GM23338 (cell line): ENCODE measurements around the gene MAST4. TPM values are rescaled to one million over a fixed set of nuclear protein-coding genes. Genes with fewer than 3 reads are reported as not detected.

Experiments used
- ATAC-seq: fragments of 200-7000 bp; cut with Tn5 transposase; 3 replicates; pipeline ENCODE4 v1.9.1; 2020
- DNase-seq: peaks from one replicate; pipeline ENCODE4 v3.0.0-alpha.2; 2015; ENCODE audit warnings: low spot score
- H2AFZ ChIP-seq: fragments of 200-600 bp; sonication (generic); 2 replicates; pipeline ENCODE4 v1.8.0; 2016; ENCODE audit warnings: antibody characterized with exemption, mild to moderate bottlenecking, moderate library complexity
- H3F3A ChIP-seq: fragments of 200-600 bp; sonication (generic); replicated peaks from 2 replicates; pipeline ENCODE4 v1.8.0; 2017; ENCODE audit warnings: antibody characterized with exemption, mixed run types, low read depth
- H3K27ac ChIP-seq: fragments of 200-600 bp; sonication (generic); 2 replicates; pipeline ENCODE4 v1.6.1; 2016; ENCODE audit warnings: low read depth
- H3K27me3 ChIP-seq: fragments of 200-600 bp; sonication (generic); 2 replicates; pipeline ENCODE4 v1.8.0; 2016; ENCODE audit warnings: mild to moderate bottlenecking, mixed run types, moderate library complexity; ENCODE audit not compliant: insufficient read depth
- H3K36me3 ChIP-seq: fragments of 200-600 bp; sonication (generic); 2 replicates; pipeline ENCODE4 v1.8.0; 2016; ENCODE audit warnings: mild to moderate bottlenecking; ENCODE audit not compliant: insufficient read depth
- H3K4me1 ChIP-seq: fragments of 200-600 bp; sonication (generic); 2 replicates; pipeline ENCODE4 v1.8.0; 2016; ENCODE audit warnings: mild to moderate bottlenecking, moderate library complexity; ENCODE audit not compliant: insufficient read depth
- H3K4me2 ChIP-seq: fragments of 200-600 bp; sonication (generic); 2 replicates; pipeline ENCODE4 v1.7.1; 2017; ENCODE audit warnings: mixed run types
- H3K4me3 ChIP-seq: fragments of 200-600 bp; sonication (generic); 2 replicates; pipeline ENCODE4 v1.6.1; 2016; ENCODE audit warnings: mixed run types
- H3K79me2 ChIP-seq: fragments of 200-600 bp; sonication (generic); replicated peaks from 2 replicates; pipeline ENCODE4 v1.8.0; 2017; ENCODE audit warnings: mild to moderate bottlenecking; ENCODE audit not compliant: insufficient read depth
- H3K9me2 ChIP-seq: fragments of 200-600 bp; sonication (generic); 2 replicates; pipeline ENCODE4 v1.8.0; 2017; ENCODE audit not compliant: insufficient read depth
- H4K20me1 ChIP-seq: fragments of 200-600 bp; sonication (generic); replicated peaks from 2 replicates; pipeline ENCODE4 v1.8.0; 2017; ENCODE audit warnings: mild to moderate bottlenecking; ENCODE audit not compliant: insufficient read depth
- H3K27ac Mint-ChIP-seq: 2 replicates; pipeline ENCODE4 v1.8.0; 2020; ENCODE audit warnings: inconsistent platforms, mild to moderate bottlenecking, moderate library complexity, mixed read lengths
- H3K27me3 Mint-ChIP-seq: 3 replicates; pipeline ENCODE4 v1.8.0; 2022; ENCODE audit warnings: low read depth, mild to moderate bottlenecking, moderate library complexity, mixed read lengths, inconsistent platforms; ENCODE audit not compliant: insufficient read depth, poor library complexity
- H3K36me3 Mint-ChIP-seq: 3 replicates; pipeline ENCODE4 v1.8.0; 2021; ENCODE audit warnings: low read depth, mild to moderate bottlenecking, inconsistent platforms, moderate library complexity, mixed read lengths
- H3K4me1 Mint-ChIP-seq: 3 replicates; pipeline ENCODE4 v1.8.0; 2020; ENCODE audit warnings: mild to moderate bottlenecking, inconsistent platforms, mixed read lengths
- H3K4me3 Mint-ChIP-seq: 3 replicates; pipeline ENCODE4 v1.8.0; 2021; ENCODE audit warnings: moderate library complexity, mild to moderate bottlenecking, inconsistent platforms, mixed read lengths
- H3K9me3 Mint-ChIP-seq: 3 replicates; pipeline ENCODE4 v1.8.0; 2020; ENCODE audit warnings: moderate library complexity, mild to moderate bottlenecking, inconsistent platforms, mixed read lengths
- CREB1 ChIP-seq: fragments of 250-450 bp; sonication (Bioruptor Pico); IDR thresholded peaks from 2 replicates; pipeline ENCODE4 v1.5.0; 2020; ENCODE audit warnings: low read depth, mild to moderate bottlenecking, moderate library complexity
- EZH2phosphoT487 ChIP-seq: fragments of 200-600 bp; sonication (generic); IDR thresholded peaks from one replicate; pipeline ENCODE4 v1.8.1; 2018; ENCODE audit warnings: antibody characterized with exemption; ENCODE audit not compliant: unreplicated experiment
- JUNB ChIP-seq: IDR thresholded peaks from one replicate; pipeline ENCODE4 v1.6.1; 2016; ENCODE audit warnings: antibody characterized with exemption; ENCODE audit not compliant: unreplicated experiment
- NANOG ChIP-seq: IDR thresholded peaks from 2 replicates; pipeline ENCODE4 v1.6.1; 2016; ENCODE audit warnings: antibody characterized with exemption, borderline replicate concordance
- POLR2AphosphoS5 ChIP-seq: IDR thresholded peaks from 2 replicates; pipeline ENCODE4 v1.6.1; 2016; ENCODE audit warnings: antibody characterized with exemption, low read depth
- STAT1 ChIP-seq: IDR thresholded peaks from one replicate; pipeline ENCODE4 v1.6.1; 2016; ENCODE audit warnings: antibody characterized with exemption; ENCODE audit not compliant: unreplicated experiment
- ZNF114 ChIP-seq: fragments of 250-450 bp; sonication (Bioruptor Pico); IDR thresholded peaks from 2 replicates; pipeline ENCODE4 v1.5.0; 2020; ENCODE audit warnings: mild to moderate bottlenecking, moderate library complexity
- ZNF331 ChIP-seq: fragments of 250-450 bp; sonication (Bioruptor Pico); IDR thresholded peaks from 2 replicates; pipeline ENCODE4 v1.5.0; 2020; ENCODE audit warnings: low read depth, mild to moderate bottlenecking, moderate library complexity
- polyA plus RNA-seq: library from polyadenylated mRNA; unstranded; fragments of >200 nt; fragmentation: Nextera tagmentation; extraction: Ambion mirVana; gene quantifications from 2 replicates; pipeline ENCODE4 v1.2.1, GENCODE V29; 2016
- total RNA-seq: library from RNA; depleted of rRNA; stranded (reverse); fragments of >200 nt; shearing (Covaris generic); gene quantifications from 2 replicates; pipeline ENCODE4 v1.2.3, GENCODE V29; 2014
- TF ChIP-seq, protein P1 (sequence below): IDR thresholded peaks from one replicate; pipeline ENCODE4 v1.6.1; 2018; ENCODE audit warnings: antibody characterized with exemption; ENCODE audit not compliant: unreplicated experiment
- TF ChIP-seq, protein P2 (sequence below): IDR thresholded peaks from 2 replicates; pipeline ENCODE4 v1.6.1; 2016; ENCODE audit warnings: antibody characterized with exemption
- TF ChIP-seq, protein P3 (sequence below): fragments of 250-450 bp; sonication (Bioruptor Pico); IDR thresholded peaks from 2 replicates; pipeline ENCODE4 v1.5.0; 2020; ENCODE audit warnings: mild to moderate bottlenecking, moderate library complexity
- TF ChIP-seq, protein P4 (sequence below), 2 experiments: fragments of 200-600 bp in 1 of 2; sonication (generic) in 1 of 2; conservative IDR thresholded peaks; 2 replicates each; pipeline versions ENCODE4 v1.5.1 to v1.6.1; 2016 to 2017; ENCODE audit warnings: antibody characterized with exemption in 2 of 2, low read depth in 2 of 2, mild to moderate bottlenecking in 2 of 2, moderate library complexity in 1 of 2

Gene MAST4
- total and polyA plus RNA-seq, 2 experiments from 2014 or later, result 3.6 to 8.5 TPM

DNA sequence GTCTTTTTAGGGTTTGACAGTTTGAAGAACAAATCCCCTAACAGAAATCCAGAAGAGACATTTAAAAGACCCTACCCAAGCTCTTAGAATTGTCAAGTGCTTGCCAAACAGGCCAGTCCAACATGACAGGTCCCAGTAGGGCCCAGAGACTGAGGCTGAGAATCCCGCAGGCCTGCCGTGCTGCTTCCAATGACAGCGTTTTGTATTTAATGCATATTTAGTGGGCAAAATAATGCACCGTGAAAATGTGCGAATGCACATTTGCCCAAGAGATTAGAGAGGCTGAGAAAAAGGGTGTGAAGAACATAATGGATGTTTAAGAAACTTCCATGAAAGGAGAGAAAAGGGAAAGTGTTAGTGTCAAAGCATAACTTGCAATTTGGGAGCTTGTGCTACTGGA lies 542.8 kb downstream of the MAST4 start (continued):
- no peak for TF ChIP-seq ZNF114
- TF ChIP-seq ZNF331, result no peak
- TF ChIP-seq, protein P1, sequence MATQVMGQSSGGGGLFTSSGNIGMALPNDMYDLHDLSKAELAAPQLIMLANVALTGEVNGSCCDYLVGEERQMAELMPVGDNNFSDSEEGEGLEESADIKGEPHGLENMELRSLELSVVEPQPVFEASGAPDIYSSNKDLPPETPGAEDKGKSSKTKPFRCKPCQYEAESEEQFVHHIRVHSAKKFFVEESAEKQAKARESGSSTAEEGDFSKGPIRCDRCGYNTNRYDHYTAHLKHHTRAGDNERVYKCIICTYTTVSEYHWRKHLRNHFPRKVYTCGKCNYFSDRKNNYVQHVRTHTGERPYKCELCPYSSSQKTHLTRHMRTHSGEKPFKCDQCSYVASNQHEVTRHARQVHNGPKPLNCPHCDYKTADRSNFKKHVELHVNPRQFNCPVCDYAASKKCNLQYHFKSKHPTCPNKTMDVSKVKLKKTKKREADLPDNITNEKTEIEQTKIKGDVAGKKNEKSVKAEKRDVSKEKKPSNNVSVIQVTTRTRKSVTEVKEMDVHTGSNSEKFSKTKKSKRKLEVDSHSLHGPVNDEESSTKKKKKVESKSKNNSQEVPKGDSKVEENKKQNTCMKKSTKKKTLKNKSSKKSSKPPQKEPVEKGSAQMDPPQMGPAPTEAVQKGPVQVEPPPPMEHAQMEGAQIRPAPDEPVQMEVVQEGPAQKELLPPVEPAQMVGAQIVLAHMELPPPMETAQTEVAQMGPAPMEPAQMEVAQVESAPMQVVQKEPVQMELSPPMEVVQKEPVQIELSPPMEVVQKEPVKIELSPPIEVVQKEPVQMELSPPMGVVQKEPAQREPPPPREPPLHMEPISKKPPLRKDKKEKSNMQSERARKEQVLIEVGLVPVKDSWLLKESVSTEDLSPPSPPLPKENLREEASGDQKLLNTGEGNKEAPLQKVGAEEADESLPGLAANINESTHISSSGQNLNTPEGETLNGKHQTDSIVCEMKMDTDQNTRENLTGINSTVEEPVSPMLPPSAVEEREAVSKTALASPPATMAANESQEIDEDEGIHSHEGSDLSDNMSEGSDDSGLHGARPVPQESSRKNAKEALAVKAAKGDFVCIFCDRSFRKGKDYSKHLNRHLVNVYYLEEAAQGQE, result no peak

DNA sequence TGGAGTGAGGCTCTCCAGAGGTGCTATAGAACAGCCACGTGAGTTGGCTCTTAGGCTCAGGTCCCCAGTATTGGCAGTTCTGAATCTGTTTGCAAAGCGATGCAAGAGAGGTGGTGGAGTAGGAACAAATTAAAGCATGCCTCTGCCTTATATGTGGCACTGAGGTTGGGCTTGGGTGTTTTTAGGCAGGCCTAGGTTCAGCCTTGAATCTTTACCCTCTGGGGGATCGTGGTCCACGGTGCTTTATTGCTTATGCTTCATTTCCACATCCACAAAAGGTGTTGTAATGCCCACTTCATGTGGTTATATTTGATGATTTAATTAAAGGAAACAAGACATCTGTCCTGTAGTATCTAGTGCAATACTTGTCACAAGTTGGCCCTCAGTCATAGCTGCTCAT lies 544.2 kb downstream of the MAST4 start:
- no peak overlapping the region for H3K27ac ChIP-seq
- H3K4me1 Mint-ChIP-seq, result peaks cover 3% of the 10 kb centered on the region; the same call in 2 of the 3 replicates
- no peaks in the 10 kb centered on the region for H3K27me3 ChIP-seq
- no peaks in the 10 kb centered on the region for H3K79me2 ChIP-seq
- no peaks in the 10 kb centered on the region for H3K36me3 ChIP-seq
- H3K27me3 Mint-ChIP-seq, result no peaks in the 10 kb centered on the region
- H3K4me2 ChIP-seq, result no peak overlapping the region
- no peaks in the 10 kb centered on the region for H4K20me1 ChIP-seq
- ATAC-seq, result no peak
- no peak overlapping the region for H3K4me3 Mint-ChIP-seq
- no peaks in the 10 kb centered on the region for H3K4me1 ChIP-seq
- no peak overlapping the region; the same call in 1 of the 2 replicates for H3K27ac Mint-ChIP-seq
- no peak overlapping the region for H2AFZ ChIP-seq
- DNase-seq, result no peak
- H3K9me3 Mint-ChIP-seq, result no peaks in the 10 kb centered on the region
- H3F3A ChIP-seq, result no peaks in the 10 kb centered on the region
- H3K4me3 ChIP-seq, result no peak overlapping the region
- H3K9me2 ChIP-seq, result no peaks in the 10 kb centered on the region
- no peaks in the 10 kb centered on the region for H3K36me3 Mint-ChIP-seq
- TF ChIP-seq, protein P2, sequence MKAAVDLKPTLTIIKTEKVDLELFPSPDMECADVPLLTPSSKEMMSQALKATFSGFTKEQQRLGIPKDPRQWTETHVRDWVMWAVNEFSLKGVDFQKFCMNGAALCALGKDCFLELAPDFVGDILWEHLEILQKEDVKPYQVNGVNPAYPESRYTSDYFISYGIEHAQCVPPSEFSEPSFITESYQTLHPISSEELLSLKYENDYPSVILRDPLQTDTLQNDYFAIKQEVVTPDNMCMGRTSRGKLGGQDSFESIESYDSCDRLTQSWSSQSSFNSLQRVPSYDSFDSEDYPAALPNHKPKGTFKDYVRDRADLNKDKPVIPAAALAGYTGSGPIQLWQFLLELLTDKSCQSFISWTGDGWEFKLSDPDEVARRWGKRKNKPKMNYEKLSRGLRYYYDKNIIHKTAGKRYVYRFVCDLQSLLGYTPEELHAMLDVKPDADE, result no peak
- TF ChIP-seq CREB1 (CRISPR knock-in tag), result no peak
- TF ChIP-seq ZNF331, result no peak
- TF ChIP-seq, protein P3, sequence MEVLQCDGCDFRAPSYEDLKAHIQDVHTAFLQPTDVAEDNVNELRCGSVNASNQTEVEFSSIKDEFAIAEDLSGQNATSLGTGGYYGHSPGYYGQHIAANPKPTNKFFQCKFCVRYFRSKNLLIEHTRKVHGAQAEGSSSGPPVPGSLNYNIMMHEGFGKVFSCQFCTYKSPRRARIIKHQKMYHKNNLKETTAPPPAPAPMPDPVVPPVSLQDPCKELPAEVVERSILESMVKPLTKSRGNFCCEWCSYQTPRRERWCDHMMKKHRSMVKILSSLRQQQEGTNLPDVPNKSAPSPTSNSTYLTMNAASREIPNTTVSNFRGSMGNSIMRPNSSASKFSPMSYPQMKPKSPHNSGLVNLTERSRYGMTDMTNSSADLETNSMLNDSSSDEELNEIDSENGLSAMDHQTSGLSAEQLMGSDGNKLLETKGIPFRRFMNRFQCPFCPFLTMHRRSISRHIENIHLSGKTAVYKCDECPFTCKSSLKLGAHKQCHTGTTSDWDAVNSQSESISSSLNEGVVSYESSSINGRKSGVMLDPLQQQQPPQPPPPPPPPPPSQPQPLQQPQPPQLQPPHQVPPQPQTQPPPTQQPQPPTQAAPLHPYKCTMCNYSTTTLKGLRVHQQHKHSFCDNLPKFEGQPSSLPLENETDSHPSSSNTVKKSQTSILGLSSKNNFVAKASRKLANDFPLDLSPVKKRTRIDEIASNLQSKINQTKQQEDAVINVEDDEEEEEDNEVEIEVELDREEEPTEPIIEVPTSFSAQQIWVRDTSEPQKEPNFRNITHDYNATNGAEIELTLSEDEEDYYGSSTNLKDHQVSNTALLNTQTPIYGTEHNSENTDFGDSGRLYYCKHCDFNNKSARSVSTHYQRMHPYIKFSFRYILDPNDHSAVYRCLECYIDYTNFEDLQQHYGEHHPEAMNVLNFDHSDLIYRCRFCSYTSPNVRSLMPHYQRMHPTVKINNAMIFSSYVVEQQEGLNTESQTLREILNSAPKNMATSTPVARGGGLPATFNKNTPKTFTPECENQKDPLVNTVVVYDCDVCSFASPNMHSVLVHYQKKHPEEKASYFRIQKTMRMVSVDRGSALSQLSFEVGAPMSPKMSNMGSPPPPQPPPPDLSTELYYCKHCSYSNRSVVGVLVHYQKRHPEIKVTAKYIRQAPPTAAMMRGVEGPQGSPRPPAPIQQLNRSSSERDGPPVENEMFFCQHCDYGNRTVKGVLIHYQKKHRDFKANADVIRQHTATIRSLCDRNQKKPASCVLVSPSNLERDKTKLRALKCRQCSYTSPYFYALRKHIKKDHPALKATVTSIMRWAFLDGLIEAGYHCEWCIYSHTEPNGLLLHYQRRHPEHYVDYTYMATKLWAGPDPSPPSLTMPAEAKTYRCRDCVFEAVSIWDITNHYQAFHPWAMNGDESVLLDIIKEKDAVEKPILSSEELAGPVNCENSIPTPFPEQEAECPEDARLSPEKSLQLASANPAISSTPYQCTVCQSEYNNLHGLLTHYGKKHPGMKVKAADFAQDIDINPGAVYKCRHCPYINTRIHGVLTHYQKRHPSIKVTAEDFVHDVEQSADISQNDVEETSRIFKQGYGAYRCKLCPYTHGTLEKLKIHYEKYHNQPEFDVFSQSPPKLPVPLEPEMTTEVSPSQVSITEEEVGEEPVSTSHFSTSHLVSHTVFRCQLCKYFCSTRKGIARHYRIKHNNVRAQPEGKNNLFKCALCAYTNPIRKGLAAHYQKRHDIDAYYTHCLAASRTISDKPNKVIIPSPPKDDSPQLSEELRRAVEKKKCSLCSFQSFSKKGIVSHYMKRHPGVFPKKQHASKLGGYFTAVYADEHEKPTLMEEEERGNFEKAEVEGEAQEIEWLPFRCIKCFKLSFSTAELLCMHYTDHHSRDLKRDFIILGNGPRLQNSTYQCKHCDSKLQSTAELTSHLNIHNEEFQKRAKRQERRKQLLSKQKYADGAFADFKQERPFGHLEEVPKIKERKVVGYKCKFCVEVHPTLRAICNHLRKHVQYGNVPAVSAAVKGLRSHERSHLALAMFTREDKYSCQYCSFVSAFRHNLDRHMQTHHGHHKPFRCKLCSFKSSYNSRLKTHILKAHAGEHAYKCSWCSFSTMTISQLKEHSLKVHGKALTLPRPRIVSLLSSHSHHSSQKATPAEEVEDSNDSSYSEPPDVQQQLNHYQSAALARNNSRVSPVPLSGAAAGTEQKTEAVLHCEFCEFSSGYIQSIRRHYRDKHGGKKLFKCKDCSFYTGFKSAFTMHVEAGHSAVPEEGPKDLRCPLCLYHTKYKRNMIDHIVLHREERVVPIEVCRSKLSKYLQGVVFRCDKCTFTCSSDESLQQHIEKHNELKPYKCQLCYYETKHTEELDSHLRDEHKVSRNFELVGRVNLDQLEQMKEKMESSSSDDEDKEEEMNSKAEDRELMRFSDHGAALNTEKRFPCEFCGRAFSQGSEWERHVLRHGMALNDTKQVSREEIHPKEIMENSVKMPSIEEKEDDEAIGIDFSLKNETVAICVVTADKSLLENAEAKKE (CRISPR knock-in tag), result no peak
- no peak for TF ChIP-seq NANOG
- TF ChIP-seq POLR2AphosphoS5, result no peak
- no peak for TF ChIP-seq EZH2phosphoT487
- no peak for TF ChIP-seq STAT1
- TF ChIP-seq JUNB, result no peak
- TF ChIP-seq, protein P4, sequence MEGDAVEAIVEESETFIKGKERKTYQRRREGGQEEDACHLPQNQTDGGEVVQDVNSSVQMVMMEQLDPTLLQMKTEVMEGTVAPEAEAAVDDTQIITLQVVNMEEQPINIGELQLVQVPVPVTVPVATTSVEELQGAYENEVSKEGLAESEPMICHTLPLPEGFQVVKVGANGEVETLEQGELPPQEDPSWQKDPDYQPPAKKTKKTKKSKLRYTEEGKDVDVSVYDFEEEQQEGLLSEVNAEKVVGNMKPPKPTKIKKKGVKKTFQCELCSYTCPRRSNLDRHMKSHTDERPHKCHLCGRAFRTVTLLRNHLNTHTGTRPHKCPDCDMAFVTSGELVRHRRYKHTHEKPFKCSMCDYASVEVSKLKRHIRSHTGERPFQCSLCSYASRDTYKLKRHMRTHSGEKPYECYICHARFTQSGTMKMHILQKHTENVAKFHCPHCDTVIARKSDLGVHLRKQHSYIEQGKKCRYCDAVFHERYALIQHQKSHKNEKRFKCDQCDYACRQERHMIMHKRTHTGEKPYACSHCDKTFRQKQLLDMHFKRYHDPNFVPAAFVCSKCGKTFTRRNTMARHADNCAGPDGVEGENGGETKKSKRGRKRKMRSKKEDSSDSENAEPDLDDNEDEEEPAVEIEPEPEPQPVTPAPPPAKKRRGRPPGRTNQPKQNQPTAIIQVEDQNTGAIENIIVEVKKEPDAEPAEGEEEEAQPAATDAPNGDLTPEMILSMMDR (conservative IDR thresholded peaks at IDR 0.05; ENCODE audit: low read depth in 2 of 2), result no peak
